ENCODE measurements around the gene PECR.
A peak's percentile ranks its signal among the peaks of the same experiment; 100 is the strongest.

Gene PECR

DNA sequence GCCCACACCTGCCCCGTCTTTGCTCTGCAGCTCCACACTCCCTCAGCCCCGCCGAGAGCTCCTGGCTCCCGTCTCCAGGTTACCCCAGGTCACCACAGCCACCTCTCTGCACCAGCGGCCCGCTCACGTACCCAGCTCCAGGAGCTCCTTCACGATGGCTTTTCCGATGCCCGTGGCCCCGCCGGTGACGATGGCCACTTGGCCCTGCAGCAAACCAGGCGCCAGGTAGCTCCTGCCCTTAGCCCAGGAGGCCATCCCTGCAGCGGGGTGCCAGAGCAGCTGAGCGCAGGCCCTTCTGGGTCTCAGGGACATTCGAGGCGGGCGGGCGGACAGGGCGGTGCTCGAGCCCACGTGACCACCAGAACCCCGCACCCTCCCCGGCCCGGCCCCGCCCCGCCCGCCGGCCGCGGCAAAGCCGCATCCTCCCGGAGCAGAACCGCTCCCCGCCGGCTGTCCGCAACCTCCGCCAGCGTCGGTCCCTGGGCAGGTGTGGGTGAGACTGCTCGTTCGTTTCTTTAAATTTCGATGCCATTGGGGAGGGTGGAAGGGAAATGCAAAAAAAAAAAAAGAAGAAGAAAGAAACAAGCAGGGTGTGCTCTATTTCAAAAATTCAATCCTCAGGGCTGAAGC lies at the start of gene PECR, which contains the start of gene TMEM169:
TSS of gene PECR (minus strand) at position 323 of the 630 bp plus-strand sequence. CDS start at position 255, 68 bp downstream.
TSS of gene TMEM169 (plus strand) at position 433 of the 630 bp plus-strand sequence. CDS start 14,045 bp downstream, outside the sequence.
- DNase-seq: peak; percentile 71

DNA sequence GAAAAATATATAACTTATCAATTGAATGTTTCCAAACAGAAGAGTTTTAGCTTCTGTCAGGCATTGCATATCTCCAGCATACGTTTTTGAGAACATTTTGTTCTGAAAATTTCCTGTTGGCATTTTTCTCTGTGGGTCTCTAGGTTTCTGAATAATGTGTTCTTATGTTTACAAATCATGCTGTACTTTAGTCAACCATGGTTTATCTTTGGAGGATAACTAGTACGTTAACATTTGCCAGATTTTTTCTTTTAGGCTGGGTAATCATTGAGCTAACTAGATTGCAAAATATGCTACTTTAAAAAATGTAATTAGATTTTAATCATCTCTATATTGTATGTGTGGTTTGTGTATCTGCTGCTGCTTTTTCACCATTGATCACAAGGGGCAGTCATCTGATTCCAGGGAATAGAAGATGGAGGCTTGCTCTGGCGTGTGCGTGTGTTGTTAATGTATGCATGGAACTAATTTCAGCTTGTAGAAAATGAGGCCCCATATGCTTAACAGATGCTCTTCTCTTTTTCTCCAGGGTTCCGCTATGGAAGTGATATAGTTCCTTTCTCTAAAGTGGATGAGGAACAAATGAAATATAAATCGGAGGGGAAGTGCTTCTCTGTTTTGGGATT lies 48.9 kb upstream of the PECR start:
- no peak for DNase-seq

DNA sequence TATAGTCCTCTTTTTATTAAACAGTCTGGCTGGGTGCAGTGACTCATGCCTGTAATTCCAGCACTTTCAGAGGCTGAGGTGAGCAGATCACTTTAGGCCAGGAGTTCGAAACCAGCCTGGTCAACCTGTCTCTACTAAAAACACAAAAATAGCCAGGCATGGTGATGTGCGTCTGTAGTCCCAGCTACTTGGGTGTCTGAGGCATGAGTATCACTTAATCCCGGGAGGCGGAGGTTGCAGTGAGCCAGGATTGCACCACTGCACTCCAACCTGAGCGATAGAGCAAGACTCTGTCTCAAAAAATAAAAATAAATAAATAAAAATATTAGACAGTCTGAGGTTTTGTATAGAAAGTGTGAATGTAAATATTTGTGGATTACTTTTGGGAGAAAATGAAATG lies 45.3 kb upstream of the PECR start:
- no peak for DNase-seq

DNA sequence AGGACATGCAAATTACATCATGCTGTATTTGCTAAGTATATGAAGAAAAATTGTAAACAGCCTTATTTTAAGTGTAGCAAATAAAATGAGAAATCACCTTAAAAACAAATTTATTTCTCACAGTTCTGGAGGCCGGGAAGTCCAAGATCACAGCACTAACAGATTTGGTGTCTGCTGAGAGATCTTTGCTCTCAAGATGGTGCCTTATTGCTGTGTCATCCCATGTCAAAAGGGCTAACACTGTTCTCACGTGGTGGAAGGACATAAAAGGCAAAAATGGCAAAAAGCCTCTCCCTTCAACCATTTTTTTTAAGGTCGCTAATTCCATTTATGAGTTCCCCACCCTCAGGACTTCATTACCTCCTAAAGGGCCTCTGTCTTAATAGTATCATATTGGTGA lies 39.6 kb upstream of the PECR start:
- DNase-seq: no peak

DNA sequence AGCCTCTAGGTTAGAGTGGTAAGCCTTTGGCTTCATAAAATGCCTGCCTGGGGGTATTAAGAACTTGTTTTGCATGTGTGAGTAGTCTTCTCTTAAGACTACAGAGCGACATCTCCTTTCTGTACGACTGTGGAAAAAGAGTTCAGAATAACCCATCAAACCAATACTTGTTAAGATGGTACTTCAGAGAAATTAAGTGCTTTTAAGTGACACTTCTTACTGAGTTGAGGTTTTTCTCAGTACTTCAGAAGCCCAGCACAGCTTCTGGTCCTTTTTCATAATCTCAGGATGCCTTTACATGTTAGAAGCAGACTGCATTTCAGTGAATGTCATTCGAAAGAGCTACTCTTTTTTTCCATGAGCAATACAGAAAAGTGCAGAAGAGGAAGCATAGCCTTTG lies 38.4 kb upstream of the PECR start:
- no peak for DNase-seq

DNA sequence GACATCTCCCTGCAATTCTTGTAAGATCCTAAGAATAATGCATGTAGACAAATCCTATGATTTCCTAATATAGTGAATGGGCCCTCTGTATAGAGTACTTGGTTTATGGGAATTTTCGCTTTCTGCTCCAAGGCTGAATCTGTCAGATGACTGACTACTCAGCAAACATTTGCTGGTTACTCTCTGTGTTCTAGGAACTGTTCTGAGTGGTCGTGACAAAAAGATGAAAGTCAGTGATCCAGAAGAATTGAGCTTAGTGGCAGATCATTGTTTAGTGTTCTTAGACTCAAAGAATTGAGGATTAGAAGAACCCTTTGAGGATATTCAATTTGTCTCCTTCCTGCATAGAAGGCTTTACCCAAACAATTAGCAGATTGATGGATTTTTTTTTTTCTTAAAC lies 37.5 kb upstream of the PECR start:
- no peak for DNase-seq

DNA sequence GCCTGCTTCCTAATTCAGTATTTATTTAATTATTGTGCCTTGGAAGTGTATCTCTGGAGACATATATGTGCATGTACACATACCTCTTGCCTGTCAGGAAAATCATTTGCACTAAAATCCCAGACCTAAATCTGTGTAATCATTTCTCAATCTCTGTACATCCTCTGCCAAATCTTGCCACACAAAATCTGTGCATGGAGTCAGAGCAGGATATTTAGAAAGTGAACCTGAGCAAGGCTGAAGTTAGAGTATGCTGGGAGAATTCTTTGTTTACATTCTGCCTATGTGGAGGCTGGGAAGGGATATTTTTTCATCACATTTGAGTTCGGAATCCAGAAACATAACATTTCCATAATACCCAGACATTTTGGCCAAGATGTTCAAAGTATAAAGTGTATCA lies 36.9 kb upstream of the PECR start:
- no peak for DNase-seq

DNA sequence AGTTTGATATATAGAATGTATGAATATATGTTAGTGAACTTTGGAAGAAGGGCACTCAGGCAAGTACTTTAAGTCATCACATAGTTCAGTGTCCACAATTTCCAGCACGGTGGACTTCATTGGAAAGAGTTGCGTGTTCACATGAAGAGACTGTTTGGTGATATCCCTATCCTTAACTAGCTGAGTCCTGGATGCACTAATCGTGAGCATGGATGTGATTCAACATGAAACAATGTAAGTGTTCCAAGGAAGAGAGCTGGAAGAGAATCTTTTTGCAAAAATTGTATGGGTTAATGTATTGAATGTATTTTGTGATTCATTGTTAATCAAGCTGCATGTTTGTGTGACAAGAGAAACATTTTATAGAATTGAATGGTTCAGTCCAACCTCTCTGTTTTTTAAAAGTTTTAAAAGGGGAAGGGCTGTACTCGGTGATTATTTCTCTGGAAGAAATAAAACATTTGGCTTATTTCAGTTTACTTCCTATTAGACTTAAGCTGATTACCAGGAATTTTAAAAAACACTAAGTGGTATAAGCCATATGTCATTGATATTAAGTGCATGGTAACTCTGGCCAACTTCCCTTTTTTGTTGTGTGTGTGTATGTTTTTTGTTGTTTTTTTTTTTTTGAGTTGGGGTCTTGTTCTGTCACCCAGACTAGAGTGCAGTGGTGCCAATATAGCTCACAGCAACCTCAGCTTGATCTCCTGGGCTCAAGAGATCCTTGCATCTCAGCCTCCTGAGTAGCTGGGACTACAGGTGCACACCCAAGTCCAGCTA lies 36.1 kb upstream of the PECR start:
- no peak for DNase-seq

DNA sequence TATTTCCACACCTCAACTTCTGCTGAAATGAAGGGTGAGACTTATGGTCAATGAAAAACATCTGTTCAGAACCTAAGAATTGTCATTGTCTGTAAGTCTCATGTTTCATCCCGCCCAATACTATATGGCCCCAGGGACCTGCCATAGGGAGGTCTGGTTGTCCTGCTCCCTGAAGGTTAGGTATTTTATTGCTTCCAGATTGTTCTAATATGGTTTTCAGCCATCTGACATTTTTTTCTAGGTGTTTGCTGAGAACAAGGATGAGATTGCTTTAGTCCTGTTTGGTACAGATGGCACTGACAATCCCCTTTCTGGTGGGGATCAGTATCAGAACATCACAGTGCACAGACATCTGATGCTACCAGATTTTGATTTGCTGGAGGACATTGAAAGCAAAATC lies 34.8 kb upstream of the PECR start:
- DNase-seq: no peak

DNA sequence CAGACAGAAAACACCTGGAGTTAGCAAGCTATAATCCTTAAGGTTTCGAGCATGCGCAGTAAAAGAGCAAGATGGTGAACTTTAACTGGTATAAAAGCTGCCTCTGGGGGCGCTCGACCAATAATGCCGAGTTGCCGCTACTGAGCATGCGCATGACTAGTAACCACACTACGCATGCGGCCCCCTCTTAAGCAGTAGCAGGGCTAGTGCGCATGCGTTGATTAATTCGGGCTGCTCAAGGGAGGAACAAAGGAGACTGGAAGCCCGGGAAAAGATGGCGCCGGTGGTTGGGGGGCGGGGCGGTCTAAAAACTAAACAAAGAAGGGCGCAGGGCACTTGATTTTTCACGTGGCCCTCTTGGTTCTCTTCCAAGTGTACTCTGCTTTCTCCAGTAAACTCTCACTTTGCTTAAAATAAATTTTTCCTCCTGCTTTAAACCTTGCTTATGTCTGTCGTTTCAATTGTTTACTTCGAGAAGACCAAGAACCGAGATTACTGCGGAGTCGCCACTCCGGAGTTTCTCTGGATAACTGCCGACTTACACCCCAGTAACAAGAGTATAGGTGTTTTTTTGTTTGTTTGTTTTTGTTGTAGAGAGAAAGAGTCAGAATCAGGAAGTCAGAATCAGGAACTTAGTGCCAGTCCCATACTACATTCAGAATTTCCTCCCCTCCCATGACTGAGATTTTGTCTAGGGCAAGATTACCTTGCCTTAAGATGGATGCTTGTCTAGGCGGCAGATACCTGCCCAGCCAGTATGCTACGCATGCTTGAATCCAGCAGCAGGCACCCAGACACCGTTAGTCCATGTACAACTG lies 33.3 kb upstream of the PECR start:
- DNase-seq: peak; percentile 97

DNA sequence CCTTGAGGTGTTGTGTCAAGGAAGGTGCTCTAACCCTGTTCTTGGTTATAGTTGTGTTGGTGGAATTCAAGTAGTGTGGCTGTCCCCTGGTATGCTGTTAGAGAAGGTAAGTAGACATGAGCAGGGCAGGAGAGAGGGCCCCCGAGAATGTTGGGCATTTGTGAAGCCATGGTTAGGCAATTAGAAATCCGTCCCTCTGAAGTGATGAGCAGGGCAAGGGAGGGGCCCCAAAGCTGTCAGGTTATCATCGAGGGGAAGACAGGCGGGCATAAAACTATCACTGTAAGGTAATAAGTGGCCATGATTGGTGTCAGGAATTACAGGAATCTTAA lies 32.7 kb upstream of the PECR start:
- DNase-seq: no peak

DNA sequence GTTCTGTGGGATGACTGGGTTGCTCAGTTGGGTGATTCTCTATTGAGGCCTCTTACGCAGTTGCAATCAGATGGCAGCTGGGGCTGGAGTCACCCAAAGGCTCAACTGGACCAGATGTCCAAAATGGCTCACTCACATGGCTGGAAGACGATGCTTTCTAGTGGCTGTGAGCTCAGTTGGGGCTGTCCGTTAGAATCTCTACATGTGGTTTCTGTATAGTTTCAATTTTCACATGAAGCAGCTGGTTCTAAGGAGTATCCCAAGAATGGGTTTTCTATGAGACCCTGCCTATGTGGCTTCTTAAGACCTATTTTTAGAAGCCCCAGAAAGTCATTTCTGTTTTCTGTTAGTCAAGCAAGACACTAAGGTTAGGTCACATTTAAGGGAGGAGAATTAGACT lies 32.0 kb upstream of the PECR start:
- no peak for DNase-seq

DNA sequence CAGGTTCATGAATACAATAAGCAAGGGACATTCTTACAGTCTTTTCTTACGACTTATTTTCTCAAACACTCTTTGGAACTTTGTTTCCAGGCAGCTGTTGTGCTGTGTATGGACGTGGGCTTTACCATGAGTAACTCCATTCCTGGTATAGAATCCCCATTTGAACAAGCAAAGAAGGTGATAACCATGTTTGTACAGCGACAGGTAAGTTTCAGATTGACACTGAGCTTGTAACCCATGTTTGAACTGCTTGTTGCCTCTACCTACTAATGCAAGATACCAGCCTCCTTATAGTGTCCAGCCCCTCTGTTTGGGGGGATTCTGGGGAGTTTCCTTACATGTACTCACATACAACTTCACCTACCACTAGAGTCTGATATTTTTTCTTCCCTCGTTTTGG lies 31.3 kb upstream of the PECR start:
- no peak for DNase-seq

DNA sequence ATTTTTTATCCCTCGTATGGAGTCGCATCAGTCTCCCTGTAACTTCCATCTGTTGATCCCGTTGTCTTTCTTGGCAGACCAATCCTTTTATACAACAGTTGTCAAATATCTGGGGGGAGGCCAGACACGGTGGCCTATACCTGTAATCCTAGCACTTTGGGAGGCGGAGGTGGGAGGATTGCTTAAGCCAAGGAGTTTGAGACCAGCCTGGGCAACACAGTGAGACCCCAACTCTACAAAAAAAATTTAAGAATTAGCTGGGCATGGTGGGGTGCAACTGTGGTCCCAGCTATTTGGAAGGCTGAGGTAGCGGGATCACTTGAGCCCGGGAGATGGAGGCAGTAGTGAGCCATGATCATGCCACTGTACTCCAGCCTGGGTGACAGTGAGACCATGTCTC lies 29.5 kb upstream of the PECR start:
- no peak for DNase-seq

DNA sequence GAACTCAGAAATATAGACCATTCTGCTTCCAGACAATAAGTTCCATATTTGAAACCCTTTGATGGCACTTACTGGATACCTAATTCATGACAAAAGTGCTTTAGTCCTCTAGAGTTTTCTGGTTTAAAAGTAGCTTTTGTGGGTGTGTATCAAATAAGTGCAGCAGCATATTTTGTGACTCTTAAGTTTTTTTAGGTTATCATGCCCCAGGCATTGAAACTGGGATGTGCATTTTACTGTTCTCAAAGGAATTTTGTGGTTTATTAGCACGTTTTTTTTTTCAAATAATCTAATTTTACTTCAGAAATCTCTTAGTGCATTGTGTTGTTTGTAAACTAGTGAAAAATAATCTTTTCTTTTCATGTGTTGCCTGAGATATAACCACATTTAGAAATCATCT lies 29.0 kb upstream of the PECR start:
- DNase-seq: no peak

DNA sequence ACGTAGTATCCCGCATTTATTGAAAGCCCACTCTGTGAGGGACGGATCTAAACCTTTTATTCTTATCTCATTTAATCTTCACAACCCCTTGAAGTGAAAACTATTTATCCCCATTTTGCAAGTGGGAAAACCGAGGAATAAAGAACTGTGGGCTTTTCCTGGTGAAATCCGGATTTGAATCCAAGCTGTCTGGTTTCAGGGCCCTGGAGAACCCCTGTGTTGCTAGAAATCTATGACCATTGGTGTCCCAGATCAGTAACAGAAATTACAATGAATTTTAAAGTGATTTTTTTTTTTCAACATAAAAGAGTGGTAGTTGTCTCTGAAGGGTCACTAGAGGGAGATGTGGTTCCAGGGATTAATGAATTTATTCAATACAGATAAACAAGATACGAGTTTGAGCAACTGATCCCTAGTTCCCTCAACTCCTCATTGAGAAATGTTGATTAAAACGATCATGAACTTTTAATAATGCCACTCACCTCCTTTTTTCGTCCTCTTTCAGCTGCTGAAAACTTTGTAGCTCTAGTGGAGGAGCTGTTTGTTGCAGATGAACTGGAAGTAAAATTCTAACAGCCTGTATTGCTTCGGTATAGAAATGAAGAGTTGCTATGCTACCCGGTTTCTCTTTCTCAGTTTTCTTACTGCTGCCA lies 28.5 kb upstream of the PECR start:
- no peak for DNase-seq

DNA sequence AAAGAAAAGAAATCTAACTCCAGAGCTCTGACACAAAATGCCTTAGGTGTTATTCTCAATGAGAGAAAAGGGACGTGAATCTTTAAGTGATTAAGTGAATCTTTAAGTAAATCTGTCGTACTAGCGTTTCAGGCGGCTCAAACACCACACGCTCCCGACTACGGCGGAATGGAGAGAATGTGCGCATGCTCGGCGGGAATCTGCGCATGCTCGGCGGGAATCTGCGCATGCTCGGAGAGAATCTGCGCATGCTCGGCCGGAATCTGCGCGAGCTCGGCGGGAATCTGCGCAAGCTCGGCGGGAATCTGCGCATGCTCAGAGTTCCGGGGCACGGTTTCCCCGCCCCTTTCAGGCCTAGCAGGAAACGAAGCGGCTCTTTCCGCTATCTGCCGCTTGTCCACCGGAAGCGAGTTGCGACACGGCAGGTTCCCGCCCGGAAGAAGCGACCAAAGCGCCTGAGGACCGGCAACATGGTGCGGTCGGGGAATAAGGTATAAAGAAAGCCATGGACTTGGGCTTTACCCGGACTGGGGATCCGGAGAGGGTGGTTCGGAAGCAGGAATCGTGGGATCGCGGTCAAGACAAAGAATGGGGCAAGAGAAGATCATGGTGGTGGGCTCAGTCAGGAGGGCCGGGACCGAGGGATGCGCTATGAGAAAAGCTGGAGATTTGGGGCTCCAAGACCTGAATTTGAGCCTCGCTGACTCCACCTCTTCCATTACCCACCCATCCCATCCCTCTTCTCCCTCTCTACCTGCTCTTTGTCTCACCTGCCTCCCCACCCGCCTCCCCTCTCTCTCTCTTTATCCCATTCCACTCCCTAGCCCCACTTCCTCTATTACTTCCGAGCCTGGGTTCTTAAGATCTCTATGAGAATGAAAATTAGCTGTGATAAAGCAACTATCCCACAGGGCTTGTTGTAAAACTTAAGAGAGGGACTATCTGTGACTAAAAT lies 27.6 kb upstream of the PECR start, which contains the start of gene XRCC5:
TSS of gene XRCC5 (plus strand) at position 382 of the 955 bp plus-strand sequence. CDS start at position 471, 89 bp downstream.
- DNase-seq: peak; percentile 97

DNA sequence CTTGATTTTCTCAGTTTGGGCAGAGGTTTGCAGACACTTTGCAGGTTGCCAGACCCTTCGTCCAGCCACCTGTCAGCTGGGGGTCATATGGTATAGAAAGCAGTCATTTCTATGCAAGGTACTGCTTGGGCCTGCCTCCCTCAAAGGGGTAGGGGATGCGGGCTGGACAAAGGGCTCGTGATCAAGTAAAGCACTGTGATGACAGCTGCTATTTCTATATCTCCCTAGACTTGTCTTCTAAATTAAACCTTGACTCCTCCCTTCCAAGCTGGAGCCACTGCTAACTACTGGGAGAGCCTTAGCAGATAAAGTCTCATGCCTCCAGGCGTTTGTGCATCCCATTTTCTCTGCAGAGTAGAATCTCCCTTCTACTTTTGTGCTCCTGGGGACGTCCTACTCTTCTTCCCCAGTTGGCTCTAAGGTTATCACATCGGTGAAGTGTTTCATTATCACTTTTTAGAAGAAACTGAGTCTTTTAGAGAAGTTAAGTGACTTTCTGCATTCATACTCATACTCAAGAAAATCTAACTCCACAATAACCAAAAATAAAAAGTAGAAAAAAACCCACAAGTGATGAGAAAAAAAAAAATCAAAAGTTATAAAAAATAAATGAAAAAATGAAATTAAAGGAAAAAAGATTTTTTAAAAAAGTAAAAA lies 26.8 kb upstream of the PECR start:
- DNase-seq: no peak

DNA sequence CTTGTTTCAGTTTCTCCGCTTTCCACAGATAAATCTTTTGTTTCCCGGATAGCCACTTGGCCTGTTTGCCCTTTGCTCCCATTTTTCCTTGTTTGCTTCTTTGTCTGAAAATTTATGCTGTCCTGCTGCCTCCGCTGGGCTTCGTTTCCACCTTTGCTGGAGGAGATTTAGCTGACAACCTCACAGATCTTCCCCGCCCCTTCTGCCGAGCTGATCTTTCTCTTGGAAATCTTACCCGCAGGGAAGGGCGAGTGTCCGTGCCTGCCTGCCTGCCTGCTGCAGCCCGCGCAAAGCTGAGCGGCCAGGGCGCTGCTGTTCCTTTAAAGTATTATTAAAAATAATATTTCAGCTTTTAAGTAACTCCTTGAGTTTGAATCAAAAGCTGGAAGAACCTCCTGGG lies 26.2 kb upstream of the PECR start:
- DNase-seq: no peak

DNA sequence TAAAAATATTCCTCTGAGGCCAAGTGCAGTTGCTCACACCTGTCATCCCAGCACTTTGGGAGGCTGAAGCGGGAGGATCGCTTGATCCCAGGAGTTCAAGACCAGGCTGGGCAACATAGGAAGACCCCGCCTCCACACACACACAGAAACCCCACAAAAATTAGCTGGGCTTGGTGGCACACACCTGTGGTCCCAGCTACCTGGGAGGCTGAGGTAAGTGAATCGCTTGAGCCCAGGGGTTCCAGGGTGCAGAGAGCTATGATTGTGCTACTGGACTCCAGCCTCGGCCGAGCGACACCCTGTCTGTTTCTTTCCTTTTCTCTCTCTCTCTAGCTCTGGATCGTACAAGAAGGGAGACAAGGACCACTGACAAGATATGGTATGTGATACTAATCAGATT lies 25.7 kb upstream of the PECR start:
- no peak for DNase-seq

DNA sequence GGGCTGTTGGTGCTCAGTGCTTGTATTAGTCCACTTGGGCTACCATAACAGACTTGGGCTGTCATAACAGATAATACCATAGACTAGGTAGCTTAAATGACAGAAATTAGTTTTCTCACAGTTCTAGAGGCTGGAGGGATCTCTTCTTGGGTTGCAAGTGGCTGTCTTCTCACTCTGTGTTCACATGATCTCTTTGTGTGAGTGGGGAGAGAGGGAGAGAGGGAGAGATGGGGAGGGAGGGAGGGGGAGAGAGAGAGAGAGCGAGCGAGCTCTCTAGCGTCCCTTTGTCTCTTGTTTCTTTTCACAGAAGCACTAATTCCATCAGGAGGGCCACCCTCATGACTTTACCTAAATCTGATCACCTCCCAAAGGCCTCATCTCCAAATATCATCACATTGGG lies 23.1 kb upstream of the PECR start:
- DNase-seq: no peak

All from CD4-positive, alpha-beta T cell treated with Interleukin-15 for 1 hour (primary cell).